Mesothelial cell of epicardium (in vitro differentiated cells): Measurements from ENCODE around the gene THUMPD2. TPM values are rescaled to one million over a fixed set of nuclear protein-coding genes. Genes with fewer than 3 reads are reported as not detected.
A peak's percentile ranks its signal among the peaks of the same experiment; 100 is the strongest.

Source experiments
- DNase-seq, 2 experiments: peaks; one replicate each; pipeline ENCODE4 v3.0.0; 2021; ENCODE audit warnings: low spot score in 2 of 2; ENCODE audit not compliant: unreplicated experiment in 2 of 2
- H3K27ac Mint-ChIP-seq: 2 replicates; pipeline ENCODE4 v1.8.0; 2021; ENCODE audit warnings: mixed read lengths
- H3K27me3 Mint-ChIP-seq: 2 replicates; pipeline ENCODE4 v1.8.0; 2021; ENCODE audit warnings: low read depth, mixed read lengths
- H3K36me3 Mint-ChIP-seq: 2 replicates; pipeline ENCODE4 v1.8.0; 2021; ENCODE audit warnings: mixed read lengths
- H3K4me1 Mint-ChIP-seq: 2 replicates; pipeline ENCODE4 v1.8.0; 2021; ENCODE audit warnings: mixed read lengths
- H3K4me3 Mint-ChIP-seq: 2 replicates; pipeline ENCODE4 v1.8.0; 2021; ENCODE audit warnings: mild to moderate bottlenecking, moderate library complexity, mixed read lengths
- H3K9me3 Mint-ChIP-seq: 2 replicates; pipeline ENCODE4 v1.8.0; 2021; ENCODE audit warnings: mixed read lengths
- CTCF ChIP-seq: fragments of 200-600 bp; sonication (generic); IDR thresholded peaks from one replicate; pipeline ENCODE4 v1.5.0; 2021; ENCODE audit warnings: antibody characterized with exemption; ENCODE audit not compliant: unreplicated experiment
- total RNA-seq: library from RNA; stranded (reverse); gene quantifications from 3 replicates; pipeline ENCODE4 v1.2.1, GENCODE V29; 2021

THUMPD2 gene
- total RNA-seq: 13.8 to 17.7 TPM (median 17.3 TPM) in 3 replicates

GRCh38 chr2:39778775-39779340, at the start of gene THUMPD2:
THUMPD2 (minus strand) TSS chr2:39779258; CDS start chr2:39779239, 19 bp downstream.
- peak; percentile 50 to 70 for DNase-seq
- H3K27ac Mint-ChIP-seq: peak within 1 kb of the TSS; percentile 87
- H3K4me3 Mint-ChIP-seq: peak within 1 kb of the TSS; percentile 81
- H3K9me3 Mint-ChIP-seq: peaks cover 3% of the 10 kb centered on the region
- H3K4me1 Mint-ChIP-seq: peaks cover 29% of the 10 kb centered on the region
- no peaks in the 10 kb centered on the region for H3K27me3 Mint-ChIP-seq
- no peak for TF ChIP-seq CTCF
- peaks cover 7% of the 10 kb centered on the region for H3K36me3 Mint-ChIP-seq

DNA sequence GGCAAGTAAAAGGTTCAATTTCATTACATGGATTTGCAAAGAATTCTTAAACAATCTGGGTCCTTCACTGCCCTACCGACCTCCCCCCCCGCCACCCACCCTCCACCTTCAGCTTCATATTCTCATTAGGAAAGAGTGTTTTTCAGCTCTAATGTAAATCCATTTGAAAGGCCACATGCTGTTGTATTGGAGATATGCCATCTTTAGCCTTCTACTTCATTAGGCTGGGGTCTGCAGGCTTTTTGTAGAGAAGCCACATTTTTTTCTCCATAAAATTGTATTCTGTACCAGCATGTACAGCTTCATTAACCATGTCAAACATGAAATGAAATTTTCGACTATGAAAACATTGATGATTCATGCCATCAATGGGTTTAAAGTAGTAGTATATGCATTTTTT, 42.8 kb upstream of the THUMPD2 start:
- Mint-ChIP-seq H3K9me3 (peaks cover 6% of the 10 kb centered on the region), H3K36me3 (peaks cover 2% of the 10 kb centered on the region), H3K27me3 (no peaks in the 10 kb centered on the region), H3K4me1 (no peaks in the 10 kb centered on the region), H3K4me3 (no peak overlapping the region), H3K27ac (no peak overlapping the region)
- TF ChIP-seq CTCF: no peak
- no peak for DNase-seq

DNA sequence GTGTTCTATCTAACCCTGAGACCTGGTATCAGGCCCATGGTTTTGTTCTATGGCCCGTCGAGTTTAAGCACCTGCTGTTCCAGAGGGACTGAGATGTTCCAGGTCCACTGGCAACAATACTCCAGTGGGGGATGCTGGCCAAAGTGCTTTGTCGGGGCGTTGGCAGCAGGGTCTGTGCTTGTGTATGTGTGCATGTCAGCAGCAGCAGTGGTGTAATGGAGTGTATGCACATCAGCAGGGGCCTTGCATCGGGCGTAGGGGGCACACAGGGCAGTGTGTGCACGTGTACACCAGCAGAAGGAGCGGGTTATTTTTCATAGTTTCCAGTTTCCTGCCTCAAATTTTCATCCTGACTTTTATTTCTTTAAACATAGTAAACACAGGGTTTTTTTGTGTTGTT, 37.8 kb upstream of the THUMPD2 start:
- no peak overlapping the region for H3K27ac Mint-ChIP-seq
- peaks cover 27% of the 10 kb centered on the region for H3K9me3 Mint-ChIP-seq
- H3K4me3 Mint-ChIP-seq: no peak overlapping the region
- no peaks in the 10 kb centered on the region for H3K4me1 Mint-ChIP-seq
- no peak for DNase-seq
- TF ChIP-seq CTCF: no peak
- peaks cover 5% of the 10 kb centered on the region for H3K36me3 Mint-ChIP-seq
- no peaks in the 10 kb centered on the region for H3K27me3 Mint-ChIP-seq

DNA sequence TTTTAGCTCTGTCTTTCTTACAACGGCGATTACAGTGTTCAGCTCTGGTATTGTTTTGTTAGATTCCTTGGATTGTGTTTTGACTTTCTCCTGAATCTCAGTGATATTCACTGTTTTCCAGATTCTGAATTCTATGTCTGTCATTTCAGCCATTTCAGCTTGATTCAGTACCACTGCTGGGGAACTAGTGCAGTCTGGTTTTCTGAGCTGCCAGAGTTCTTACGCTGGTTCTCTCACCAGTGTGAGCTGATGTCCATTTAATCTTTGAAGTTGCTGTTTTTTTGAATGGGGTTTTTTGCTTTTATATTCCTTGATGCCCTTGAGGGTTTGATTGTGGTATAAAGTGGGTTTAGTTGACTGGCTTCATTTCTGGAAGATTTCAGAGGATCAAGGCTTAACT, 37.4 kb upstream of the THUMPD2 start:
- Mint-ChIP-seq H3K4me3 (no peak overlapping the region), H3K36me3 (peaks cover 5% of the 10 kb centered on the region), H3K9me3 (peaks cover 31% of the 10 kb centered on the region), H3K27me3 (no peaks in the 10 kb centered on the region), H3K4me1 (no peaks in the 10 kb centered on the region), H3K27ac (no peak overlapping the region)
- DNase-seq: no peak
- TF ChIP-seq CTCF: no peak

DNA sequence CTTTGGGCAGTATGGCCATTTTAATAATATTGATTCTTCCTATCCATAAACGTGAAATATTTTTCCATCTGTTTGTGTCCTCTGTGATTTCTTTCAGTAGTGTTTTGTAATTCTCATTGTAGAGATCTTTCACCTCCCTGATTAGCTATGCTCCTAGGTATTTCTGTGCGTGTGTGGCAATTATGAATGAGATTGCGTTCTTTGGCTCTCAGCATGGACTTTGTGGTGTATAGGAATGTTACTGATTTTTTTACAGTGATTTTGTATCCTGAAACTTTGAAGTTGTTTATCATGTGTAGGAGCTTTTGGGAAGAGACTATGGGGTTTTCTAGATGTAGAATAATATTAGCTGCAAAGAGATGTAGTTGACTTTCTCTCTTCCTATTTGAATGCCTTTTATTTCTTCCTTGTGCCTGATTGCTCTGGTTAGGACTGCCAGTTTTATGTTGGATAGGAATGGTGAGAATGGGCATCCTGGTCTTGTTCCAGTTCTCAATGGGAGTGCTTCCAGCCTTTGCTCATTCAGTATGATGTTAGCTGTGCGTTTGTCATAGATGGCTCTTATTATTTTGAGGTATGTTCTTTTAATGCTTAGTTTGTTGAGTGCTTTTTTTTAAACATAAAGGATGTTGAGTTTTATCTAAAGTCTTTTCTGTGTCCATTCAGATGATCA, 27.0 kb upstream of the THUMPD2 start:
- no peak for TF ChIP-seq CTCF
- Mint-ChIP-seq H3K9me3 (peaks cover 75% of the 10 kb centered on the region), H3K27me3 (no peaks in the 10 kb centered on the region), H3K4me1 (no peaks in the 10 kb centered on the region), H3K27ac (no peak overlapping the region), H3K36me3 (peaks cover 12% of the 10 kb centered on the region), H3K4me3 (no peak overlapping the region)
- DNase-seq: no peak
